Activated T-helper 1 cell treated with anti-CD3 and anti-CD28 coated beads, Interleukin-12 subunit alpha, Interleukin-12 subunit beta, Interleukin-2, Interleukin-4 antibody, amounts not matched to agents 30 ng/mL and 10 ng/mL and 1 ng/mL, durations not matched to agents 14 hours and 24 hours and 36 hours (primary cell): Measurements from ENCODE around the gene PKN3. TPM values are rescaled to one million over a fixed set of nuclear protein-coding genes. Genes with fewer than 3 reads are reported as not detected.
"Not testable (repeated sequence)": the region's sequence is repeated elsewhere in the genome, so short reads cannot be mapped to it uniquely, and the experiment has no call there.

Experiments
- DNase-seq: peaks from one replicate; pipeline ENCODE4 v3.0.0; 2021; ENCODE audit warnings: low spot score
- H3K27ac Mint-ChIP-seq: one replicate; pipeline ENCODE4 v1.8.0; 2021; ENCODE audit warnings: mild to moderate bottlenecking, mixed read lengths
- H3K27me3 Mint-ChIP-seq: one replicate; pipeline ENCODE4 v1.8.0; 2022; ENCODE audit warnings: mild to moderate bottlenecking, moderate library complexity, mixed read lengths; ENCODE audit not compliant: insufficient read depth
- H3K36me3 Mint-ChIP-seq: one replicate; pipeline ENCODE4 v1.8.0; 2021; ENCODE audit warnings: low read depth, mixed read lengths
- H3K4me1 Mint-ChIP-seq: one replicate; pipeline ENCODE4 v1.8.0; 2021; ENCODE audit warnings: low read depth, mixed read lengths
- H3K4me3 Mint-ChIP-seq: one replicate; pipeline ENCODE4 v1.8.0; 2021; ENCODE audit warnings: mild to moderate bottlenecking, moderate library complexity, mixed read lengths
- H3K9me3 Mint-ChIP-seq: one replicate; pipeline ENCODE4 v1.8.0; 2021; ENCODE audit warnings: mixed read lengths
- intact Hi-C: fragments of 100-400 bp; cut with micrococcal nuclease; formaldehyde crosslinking; loops from one replicate; pipeline ENCODE4 v1.15.1; 2024
- total RNA-seq: library from RNA; stranded (reverse); gene quantifications from 2 replicates; pipeline ENCODE4 v1.2.3, GENCODE V29; 2022

Gene PKN3
- total RNA-seq, 1 donor from 2014 or later: 17.7 TPM

- no peaks in the 10 kb centered on the region for H3K27me3 Mint-ChIP-seq
- intact Hi-C loops: loop anchor here (1.0 to 5.0 kb wide), 4 partner anchors 28 to 398 kb away; partner anchors contain the start of genes DOLPP1, DYNC2I2, ODF2 and SPTAN1
- H3K27ac Mint-ChIP-seq: peak overlapping the region; percentile 96
- H3K36me3 Mint-ChIP-seq: peaks cover 11% of the 10 kb centered on the region
- H3K9me3 Mint-ChIP-seq: no peaks in the 10 kb centered on the region
- peak; percentile 75 for DNase-seq
- H3K4me3 Mint-ChIP-seq: peak overlapping the region; percentile 96
- H3K4me1 Mint-ChIP-seq: peaks cover 48% of the 10 kb centered on the region
Measured at GRCh38 chr9:128684325-128685199, 17.7 kb upstream of the PKN3 start.

GRCh38 chr9:128685636-128686489, 16.4 kb upstream of the PKN3 start:
- DNase-seq: peak; percentile 46
- H3K27me3 Mint-ChIP-seq: no peaks in the 10 kb centered on the region
- peaks cover 16% of the 10 kb centered on the region for H3K36me3 Mint-ChIP-seq
- H3K4me3 Mint-ChIP-seq: peak overlapping the region; percentile 96
- no peaks in the 10 kb centered on the region for H3K9me3 Mint-ChIP-seq
- H3K4me1 Mint-ChIP-seq: peaks cover 48% of the 10 kb centered on the region
- peak overlapping the region; percentile 96 for H3K27ac Mint-ChIP-seq
- intact Hi-C loops: loop anchor here (1.0 to 5.0 kb wide), 5 partner anchors 16 to 396 kb away; partner anchors contain the start of genes DOLK, DOLPP1, NUP188 and ODF2

- Mint-ChIP-seq H3K9me3 (no peaks in the 10 kb centered on the region), H3K36me3 (peaks cover 23% of the 10 kb centered on the region), H3K4me3 (peak overlapping the region; percentile 28), H3K27ac (peak overlapping the region; percentile 42), H3K27me3 (no peaks in the 10 kb centered on the region), H3K4me1 (peaks cover 60% of the 10 kb centered on the region)
- no peak for DNase-seq
- intact Hi-C loops: loop anchor here (2.0 to 5.0 kb wide), 2 partner anchors 259 to 395 kb away; partner anchors contain the start of genes DOLK, DOLPP1 and NUP188
Measured at GRCh38 chr9:128687453-128687852, 14.8 kb upstream of the PKN3 start.

GRCh38 chr9:128688501-128689292, 13.6 kb upstream of the PKN3 start, which contains the start of gene SET:
Gene SET, plus strand, starts transcription at chr9:128689222. Its CDS starts 361 bp downstream, at chr9:128689583.
- no peaks in the 10 kb centered on the region for H3K27me3 Mint-ChIP-seq
- peaks cover 34% of the 10 kb centered on the region for H3K36me3 Mint-ChIP-seq
- peak within 1 kb of the TSS; percentile 87 for H3K4me3 Mint-ChIP-seq
- no peaks in the 10 kb centered on the region for H3K9me3 Mint-ChIP-seq
- peak within 1 kb of the TSS; percentile 98 for H3K27ac Mint-ChIP-seq
- intact Hi-C loops: loop anchor here (1.0 to 5.0 kb wide), 5 partner anchors 32 to 394 kb away; partner anchors contain the start of genes DOLPP1, DYNC2I2, ENDOG and SH3GLB2
- H3K4me1 Mint-ChIP-seq: peaks cover 66% of the 10 kb centered on the region
- DNase-seq: peak; percentile 93

- H3K27ac Mint-ChIP-seq: peak overlapping the region; percentile 30
- no peak for DNase-seq
- H3K36me3 Mint-ChIP-seq: peaks cover 33% of the 10 kb centered on the region
- H3K9me3 Mint-ChIP-seq: no peaks in the 10 kb centered on the region
- intact Hi-C loops: loop anchor here (1.0 to 5.0 kb wide), 4 partner anchors 33 to 393 kb away; partner anchors contain the start of genes DOLPP1, DYNC2I2, ENDOG and SH3GLB2
- H3K27me3 Mint-ChIP-seq: no peaks in the 10 kb centered on the region
- peak overlapping the region; percentile 9 for H3K4me3 Mint-ChIP-seq
- H3K4me1 Mint-ChIP-seq: peaks cover 65% of the 10 kb centered on the region
Measured at GRCh38 chr9:128689293-128689774, 13.0 kb upstream of the PKN3 start.

- H3K27me3 Mint-ChIP-seq: no peaks in the 10 kb centered on the region
- peak overlapping the region; percentile 99 for H3K27ac Mint-ChIP-seq
- peak; percentile 30 for DNase-seq
- peaks cover 58% of the 10 kb centered on the region for H3K4me1 Mint-ChIP-seq
- intact Hi-C loops: loop anchor here (1.0 to 5.0 kb wide), 5 partner anchors 34 to 392 kb away; partner anchors contain the start of genes DOLPP1, DYNC2I2, ENDOG and SH3GLB2
- peaks cover 35% of the 10 kb centered on the region for H3K36me3 Mint-ChIP-seq
- no peaks in the 10 kb centered on the region for H3K9me3 Mint-ChIP-seq
- peak overlapping the region; percentile 99 for H3K4me3 Mint-ChIP-seq
Measured at GRCh38 chr9:128689820-128690683, 12.3 kb upstream of the PKN3 start.

GRCh38 chr9:128690684-128691034, 11.6 kb upstream of the PKN3 start:
- no peaks in the 10 kb centered on the region for H3K9me3 Mint-ChIP-seq
- H3K4me3 Mint-ChIP-seq: peak overlapping the region; percentile 99
- H3K27me3 Mint-ChIP-seq: no peaks in the 10 kb centered on the region
- intact Hi-C loops: loop anchor here (1.0 kb wide), 1 partner anchor 34 kb away; the partner anchor contains the start of gene ZDHHC12
- H3K4me1 Mint-ChIP-seq: peaks cover 52% of the 10 kb centered on the region
- H3K36me3 Mint-ChIP-seq: peaks cover 38% of the 10 kb centered on the region
- DNase-seq: no peak
- H3K27ac Mint-ChIP-seq: peak overlapping the region; percentile 99

- H3K9me3 Mint-ChIP-seq, H3K27ac Mint-ChIP-seq, DNase-seq, H3K4me3 Mint-ChIP-seq, intact Hi-C loops, H3K27me3 Mint-ChIP-seq: not testable (repeated sequence)
- peaks cover 26% of the 10 kb centered on the region for H3K4me1 Mint-ChIP-seq
- peaks cover 46% of the 10 kb centered on the region for H3K36me3 Mint-ChIP-seq
Measured at GRCh38 chr9:128693738-128694137, 8.6 kb upstream of the PKN3 start.

- Mint-ChIP-seq H3K4me1 (peaks cover 26% of the 10 kb centered on the region), H3K27me3 (no peaks in the 10 kb centered on the region), H3K36me3 (peaks cover 46% of the 10 kb centered on the region), H3K9me3 (no peaks in the 10 kb centered on the region), H3K27ac (no peak overlapping the region), H3K4me3 (no peak overlapping the region)
- DNase-seq: no peak
- intact Hi-C loops: no loop called here
Measured at GRCh38 chr9:128694344-128694743, 8.0 kb upstream of the PKN3 start.

GRCh38 chr9:128696923-128697707, 5.2 kb upstream of the PKN3 start:
- no peak for DNase-seq
- no peak overlapping the region for H3K4me3 Mint-ChIP-seq
- peaks cover 32% of the 10 kb centered on the region for H3K36me3 Mint-ChIP-seq
- H3K4me1 Mint-ChIP-seq: peaks cover 17% of the 10 kb centered on the region
- H3K27me3 Mint-ChIP-seq: peaks cover under 1% of the 10 kb centered on the region
- no peak overlapping the region for H3K27ac Mint-ChIP-seq
- intact Hi-C loops: no loop called here
- no peaks in the 10 kb centered on the region for H3K9me3 Mint-ChIP-seq
